ENCODE data around the gene ANKRD33B. TPM values are rescaled to one million over a fixed set of nuclear protein-coding genes. Genes with fewer than 3 reads are reported as not detected.

ANKRD33B gene
- polyA plus RNA-seq, 3 donors: 1.6 to 2.1 (median 1.7) TPM

DNA sequence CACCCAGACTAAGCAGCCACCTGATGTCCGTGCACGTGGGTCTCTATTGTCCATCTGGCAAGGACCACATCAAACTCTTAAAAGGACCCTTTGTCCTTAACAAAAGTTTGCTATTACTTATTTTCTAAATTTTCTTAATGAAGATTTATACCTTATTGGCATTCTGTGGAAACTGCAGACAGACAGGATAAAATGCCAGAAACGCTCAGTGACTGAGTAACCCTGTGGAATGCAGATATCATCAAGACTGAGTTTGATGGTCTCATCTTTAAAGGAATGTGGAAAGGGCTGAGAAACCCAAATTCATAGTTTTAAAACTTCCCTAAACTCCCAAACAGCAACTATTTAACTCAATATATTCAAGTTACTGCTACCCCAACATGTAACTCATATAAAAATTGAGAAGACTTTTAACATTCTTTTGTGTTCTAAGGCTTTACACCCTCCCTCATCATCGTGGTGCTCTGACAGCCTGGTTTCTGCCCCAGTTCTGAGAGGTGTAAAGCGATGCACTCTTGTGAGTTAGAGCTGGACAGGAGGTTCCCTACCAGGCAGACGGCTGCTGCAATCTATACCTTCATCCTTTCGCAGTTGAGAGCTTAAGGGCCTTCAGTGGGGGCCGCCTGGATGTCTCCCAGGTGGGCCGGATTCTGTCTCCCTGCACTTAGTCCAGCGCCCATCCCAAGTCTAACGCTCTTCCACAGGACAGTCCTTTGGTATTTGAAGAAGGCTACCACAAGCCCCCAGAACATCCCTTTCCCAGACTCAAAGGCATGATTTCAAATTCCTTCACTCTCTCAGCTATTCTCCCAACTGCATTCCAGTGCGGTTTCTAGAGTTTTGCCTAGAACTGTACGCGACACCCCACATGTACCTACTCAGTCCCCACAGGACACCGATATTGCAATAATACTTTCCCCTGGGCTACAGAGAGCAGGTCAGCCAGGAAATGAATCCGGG is 128.2 kb downstream of the ANKRD33B start:
- DNase-seq: no peak

DNA sequence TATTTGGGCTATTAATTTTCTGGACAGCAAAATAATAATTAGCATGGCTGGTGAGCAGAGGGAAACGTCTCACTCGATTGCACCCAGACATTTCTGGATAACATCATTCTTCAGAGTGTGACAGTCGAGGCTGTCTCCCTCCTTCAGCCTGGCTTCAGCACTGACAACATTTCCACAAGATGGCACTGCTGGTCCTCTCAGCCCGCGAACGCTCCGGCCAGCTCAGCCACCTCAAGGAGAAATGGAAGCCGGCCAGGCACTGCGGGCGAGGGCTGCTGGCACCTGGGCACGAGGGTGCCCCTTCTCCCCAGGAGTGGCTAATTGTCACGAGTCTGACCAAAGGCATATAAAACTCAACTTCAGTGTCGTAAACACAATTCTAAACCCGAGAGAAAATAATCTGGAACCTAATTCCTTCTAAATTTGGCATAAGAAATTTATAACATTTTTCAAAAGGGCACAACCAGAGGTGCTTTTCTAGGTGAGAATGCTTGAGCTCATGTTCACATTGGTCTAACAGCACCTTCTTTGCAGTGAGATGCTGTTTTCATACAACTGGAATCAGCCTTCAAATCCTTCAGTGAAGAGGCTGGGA is 131.3 kb downstream of the ANKRD33B start:
- peak; percentile 65 for DNase-seq

DNA sequence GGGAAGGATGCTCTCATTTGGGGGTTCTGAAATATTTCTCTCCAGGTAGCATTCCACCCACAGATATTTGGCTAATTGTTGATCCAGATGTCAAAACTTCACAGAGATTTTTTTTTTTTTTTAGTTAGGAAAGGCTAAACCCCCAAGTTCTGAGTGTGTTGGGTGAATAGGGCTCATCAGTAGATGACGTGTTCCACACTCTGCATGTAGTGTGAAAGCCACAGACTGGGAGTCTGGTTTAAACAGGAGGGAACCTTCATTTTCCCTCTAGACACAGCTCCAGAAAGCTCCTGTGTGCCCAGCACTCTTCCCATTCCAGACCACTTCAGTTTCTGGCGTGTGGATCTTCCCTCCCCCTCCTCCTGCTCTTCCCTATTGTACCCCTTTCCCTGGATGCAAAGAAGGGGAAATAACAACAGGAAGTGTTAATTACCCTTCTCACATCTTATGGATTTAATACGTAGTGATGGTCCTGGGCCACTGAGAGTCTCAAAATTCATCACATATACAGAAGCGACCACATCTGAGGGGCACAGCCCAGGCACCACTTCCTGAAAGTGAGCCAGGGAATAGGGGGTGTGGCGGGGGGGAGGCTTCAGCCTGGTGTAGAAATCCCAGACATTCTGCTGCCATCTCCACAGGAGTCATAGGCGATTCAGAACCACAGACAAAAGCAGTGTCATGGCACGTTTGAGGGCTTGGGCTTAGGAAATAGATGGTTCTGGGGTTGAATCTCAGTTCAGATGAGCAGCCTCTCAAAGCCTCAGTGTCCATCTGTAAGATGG is 132.1 kb downstream of the ANKRD33B start:
- DNase-seq: no peak

DNA sequence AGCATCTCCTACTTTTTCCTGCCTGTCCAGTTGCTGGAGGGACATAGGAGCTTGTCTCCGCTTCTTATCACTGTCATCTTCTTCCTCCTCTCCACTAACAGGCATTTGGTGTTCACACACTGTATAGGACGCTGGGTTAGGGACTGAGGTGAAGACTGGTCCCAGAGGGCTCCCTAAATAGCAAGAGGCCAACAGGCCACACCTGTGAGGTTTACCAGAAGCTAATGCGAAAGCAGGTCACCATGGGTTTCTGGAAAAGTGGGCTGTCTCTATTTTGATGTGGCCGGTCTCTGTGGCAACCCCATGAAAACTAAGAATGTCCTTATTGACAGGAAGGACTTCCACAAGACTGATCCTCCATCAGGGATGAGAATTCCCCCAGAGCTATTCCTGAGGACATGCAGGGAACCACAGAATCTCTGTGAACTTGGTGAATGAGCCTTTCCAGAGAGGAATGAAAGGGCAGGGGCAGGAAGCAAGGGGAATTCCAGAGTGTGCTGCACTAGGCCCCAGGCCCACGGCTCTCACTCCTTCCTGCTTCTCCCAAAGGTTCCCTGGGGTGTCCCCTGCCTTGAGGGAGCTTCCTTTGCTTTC is 135.5 kb downstream of the ANKRD33B start:
- no peak for DNase-seq

DNA sequence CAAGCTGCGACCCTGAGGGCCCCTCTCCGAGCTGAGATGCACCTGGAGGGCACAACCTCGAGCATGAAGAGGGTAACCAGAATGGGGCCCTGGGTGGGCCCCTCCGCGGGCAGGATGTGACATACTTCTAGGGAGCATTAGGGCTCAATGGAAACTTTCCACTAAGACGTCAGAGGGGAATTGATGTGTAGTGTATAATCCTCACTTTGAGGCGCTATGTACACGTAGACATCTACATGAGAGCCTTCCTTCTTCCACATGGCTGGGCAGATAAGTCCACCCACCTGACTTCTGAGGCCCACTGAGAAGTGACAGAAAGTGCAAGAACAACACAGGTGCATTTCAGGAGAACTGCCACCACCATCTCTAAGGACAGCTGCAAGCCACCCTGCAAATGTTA is 136.1 kb downstream of the ANKRD33B start:
- DNase-seq: no peak

DNA sequence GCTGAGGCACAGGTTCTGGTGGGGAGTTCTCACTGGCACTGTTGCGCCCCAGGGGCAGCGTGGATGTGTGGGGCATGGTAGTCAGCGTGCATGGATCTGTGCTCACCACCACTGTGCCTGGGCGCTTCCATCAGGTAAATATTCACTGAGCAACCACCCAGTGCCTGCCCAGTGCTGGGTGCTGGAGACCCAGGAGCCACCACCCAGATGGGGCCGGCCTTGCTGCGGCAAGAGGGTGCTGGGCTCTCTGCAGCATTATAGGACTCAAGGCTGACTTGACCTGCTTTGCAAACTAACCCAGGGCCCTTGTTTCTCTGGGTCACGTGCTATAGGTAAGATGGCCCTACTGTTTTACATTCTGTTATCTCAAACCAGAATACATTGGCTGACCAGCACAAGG is 136.6 kb downstream of the ANKRD33B start:
- DNase-seq: no peak

DNA sequence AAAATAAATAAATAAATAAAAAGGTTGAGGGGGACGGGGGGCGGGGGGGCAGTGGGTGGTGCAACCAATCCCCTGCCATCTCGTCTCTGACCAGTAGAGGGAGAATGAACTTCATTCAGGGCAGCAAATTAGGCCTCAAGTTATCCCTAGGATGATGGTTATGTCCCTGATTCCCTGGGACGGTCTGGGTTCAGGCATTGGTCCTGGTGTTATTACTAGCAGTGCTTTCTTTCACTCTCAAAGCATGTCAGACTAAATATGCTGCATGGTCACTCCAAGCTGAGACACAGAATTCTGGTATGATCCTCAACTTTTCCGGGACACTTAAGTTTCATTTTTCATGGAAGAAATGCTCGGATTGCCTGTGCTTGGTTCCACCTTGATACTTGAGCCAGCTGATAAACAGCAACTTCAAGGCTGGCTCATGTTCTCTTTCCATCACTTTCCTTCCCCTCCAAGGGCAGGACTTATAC is 137.7 kb downstream of the ANKRD33B start:
- peak; percentile 19 for DNase-seq

DNA sequence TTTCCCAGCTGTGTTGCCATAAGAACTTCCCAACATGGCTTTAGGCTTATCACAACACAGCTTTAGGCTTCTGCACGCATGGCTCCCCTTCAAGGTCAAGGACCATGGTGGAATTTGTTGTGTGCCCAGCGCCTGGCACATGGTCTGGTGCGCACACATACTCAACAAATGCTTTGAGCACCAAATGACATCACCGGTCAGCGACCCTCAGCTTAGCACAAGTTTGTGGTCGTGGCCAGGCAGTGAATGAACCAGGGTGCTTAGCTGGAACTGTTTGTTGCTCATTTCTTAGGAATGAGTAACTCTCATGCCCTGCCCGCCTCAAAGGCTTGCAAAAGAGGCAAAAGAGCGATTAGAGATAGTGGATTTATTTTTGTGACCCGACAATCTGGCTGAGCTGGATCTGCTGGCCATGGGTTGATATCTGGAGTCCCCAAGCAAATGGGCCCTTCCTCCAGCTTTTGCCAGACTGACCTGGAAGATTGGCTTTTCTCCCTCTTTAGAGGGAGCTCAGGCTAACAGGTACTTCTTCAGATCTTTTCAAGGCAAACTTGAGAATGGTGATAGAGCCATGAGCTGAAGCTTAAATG is 138.3 kb downstream of the ANKRD33B start:
- DNase-seq: peak; percentile 4

DNA sequence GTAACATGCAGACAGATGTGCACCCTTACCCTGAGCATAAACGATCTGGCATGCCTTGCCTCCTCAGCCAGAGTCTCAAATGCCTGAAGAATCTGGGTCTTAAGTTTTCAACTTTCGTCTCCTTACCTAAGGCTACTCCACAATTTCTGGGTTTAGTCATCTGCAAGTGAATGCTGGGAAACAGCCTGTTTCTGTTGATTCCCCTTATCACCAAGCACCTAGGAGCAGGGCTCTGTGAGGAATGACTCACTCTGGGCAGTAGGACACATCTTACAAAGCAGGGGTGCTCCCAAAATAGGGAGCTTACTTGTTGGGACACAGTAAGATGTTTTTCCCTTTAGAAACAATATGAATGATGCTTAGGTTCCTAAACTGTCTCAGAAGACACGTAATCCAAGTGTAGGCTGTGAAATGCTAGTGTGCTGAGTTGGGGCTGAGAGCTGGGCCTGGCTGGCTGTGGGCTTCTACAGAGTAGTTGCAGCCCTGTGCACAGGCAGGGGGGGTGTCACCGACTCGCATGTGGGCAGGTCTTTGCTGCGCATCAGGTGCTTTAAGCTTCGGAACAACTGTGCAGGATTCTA is 139.1 kb downstream of the ANKRD33B start:
- no peak for DNase-seq

DNA sequence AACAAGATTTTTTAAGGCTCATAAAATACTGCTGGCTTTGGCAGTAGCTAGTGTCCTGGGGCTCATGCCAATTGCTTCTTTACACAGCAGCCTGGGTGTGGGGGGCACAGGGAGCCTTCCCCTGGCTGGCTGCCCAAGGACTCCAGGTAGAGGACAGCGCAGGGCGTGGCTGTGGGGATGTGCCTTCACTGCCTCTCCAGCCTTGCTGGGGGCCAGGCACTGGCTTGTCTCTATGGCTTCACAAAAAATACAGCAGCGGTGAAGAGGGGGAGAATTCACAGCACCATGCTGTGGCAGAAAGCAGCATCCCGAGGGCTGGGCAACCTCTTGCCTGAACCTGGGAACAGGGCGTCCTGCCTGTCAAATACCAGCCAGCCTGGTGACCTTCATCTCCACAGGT is 139.8 kb downstream of the ANKRD33B start:
- no peak for DNase-seq

DNA sequence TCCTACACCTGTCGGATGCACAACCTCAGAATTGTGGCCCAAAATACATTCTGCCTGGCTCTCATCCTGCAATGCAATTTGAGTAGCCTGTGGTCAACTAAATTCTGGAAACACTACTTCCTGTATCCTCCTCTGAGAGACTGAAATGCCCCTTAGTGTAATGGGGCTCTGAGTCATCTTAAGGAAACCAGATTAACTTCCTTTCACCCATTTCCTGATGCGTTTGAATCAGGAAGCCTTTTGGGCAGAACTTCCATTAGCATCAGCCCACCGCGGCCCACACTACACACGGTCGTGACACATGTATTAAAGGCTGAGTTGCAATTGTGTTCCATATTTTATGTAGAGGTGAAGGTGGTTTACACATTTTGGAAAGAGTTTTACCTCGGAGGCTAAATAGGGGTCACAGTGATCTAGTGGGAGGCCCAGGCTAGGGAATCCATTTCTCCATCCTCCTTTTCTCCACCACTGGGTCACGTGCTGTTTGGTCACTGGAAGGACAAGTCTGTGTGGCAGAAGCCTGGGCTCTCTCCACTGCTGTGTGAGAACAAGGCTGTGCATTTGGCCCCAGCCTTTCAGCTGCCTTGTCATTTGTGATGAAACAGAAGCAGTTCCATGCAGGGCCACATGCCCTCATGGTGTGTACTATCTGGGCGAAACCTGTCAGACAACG is 141.2 kb downstream of the ANKRD33B start:
- DNase-seq: no peak

DNA sequence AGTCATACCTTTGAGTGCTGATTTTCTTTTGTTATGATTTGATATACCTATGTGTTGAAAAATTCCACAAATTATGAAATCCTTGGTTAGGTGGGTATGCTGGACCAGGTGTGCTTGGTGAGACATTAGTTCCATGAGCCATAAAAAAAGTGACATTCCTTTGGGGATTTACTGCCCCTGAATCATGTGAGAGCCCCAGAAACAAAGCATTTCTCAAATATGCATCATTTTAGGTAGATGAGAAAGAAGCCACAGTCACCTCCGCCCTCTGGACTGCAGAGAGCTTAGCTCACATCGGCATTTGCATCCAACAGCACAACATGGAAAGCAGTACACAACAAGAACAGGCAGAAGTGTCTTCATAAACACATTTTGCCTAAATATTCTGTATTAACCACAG is 141.9 kb downstream of the ANKRD33B start:
- no peak for DNase-seq

DNA sequence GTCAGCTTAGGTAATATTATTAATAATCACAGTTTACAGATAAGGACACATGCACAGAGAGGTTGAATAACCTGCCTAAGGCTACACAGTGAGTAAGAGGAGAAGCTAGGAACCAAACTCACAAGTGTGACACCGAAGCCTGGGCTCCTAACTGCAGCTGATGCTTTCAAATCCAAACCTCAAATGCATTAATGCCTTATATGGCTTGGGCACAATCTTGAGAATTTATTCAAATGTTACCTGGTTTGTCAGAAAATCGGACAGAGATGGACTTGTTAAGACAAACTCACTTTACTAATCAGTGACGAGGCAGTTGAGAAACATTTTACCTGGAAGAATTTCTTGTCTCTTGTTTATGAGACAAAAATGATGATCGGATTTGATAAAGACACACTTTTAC is 142.5 kb downstream of the ANKRD33B start:
- DNase-seq: no peak

Other genes with a start within 250 kb of the ANKRD33B start
- 100 to 1,000 TPM; 155 to 217 (median 204) TPM for gene MARCHF6, start 210.4 kb upstream of the ANKRD33B start, polyA plus RNA-seq (ENCODE audit: insufficient read length in 3 of 3)
- gene ROPN1L, start 122.2 kb upstream of the ANKRD33B start, polyA plus RNA-seq (ENCODE audit: insufficient read length in 3 of 3): under 1 TPM; 0.67 to 0.97 (median 0.86) TPM
- 100 to 1,000 TPM; 112 to 123 (median 115) TPM for gene DAP, start 197.2 kb downstream of the ANKRD33B start, polyA plus RNA-seq (ENCODE audit: insufficient read length in 3 of 3)

Data from renal pelvis (tissue), 4 donors.